Measurements from ENCODE around the gene RELT.

The RELT gene

DNA sequence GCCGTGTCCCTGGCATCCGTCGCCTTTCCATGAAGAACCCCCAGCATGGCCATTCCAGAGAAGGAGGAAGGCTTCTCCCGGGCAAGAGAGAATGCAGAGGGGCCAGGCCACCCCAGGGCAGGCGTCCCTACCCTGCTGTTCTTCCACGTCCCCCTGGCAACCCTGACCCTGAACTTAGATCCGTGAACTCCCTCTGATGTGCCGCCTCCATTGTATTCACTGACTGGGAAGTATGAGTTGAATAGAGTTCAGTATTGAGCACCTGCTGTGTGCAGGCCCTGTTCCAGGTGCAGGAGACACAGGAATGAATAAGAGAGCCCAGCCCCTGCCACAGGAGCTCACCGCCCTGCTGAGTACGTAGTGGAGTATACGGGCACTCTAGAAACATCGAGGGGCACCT is 29.1 kb upstream of the RELT start:
- in situ Hi-C loops (cut with MboI; ENCODE audit: low sequenced_read_pairs), result no loop called here

DNA sequence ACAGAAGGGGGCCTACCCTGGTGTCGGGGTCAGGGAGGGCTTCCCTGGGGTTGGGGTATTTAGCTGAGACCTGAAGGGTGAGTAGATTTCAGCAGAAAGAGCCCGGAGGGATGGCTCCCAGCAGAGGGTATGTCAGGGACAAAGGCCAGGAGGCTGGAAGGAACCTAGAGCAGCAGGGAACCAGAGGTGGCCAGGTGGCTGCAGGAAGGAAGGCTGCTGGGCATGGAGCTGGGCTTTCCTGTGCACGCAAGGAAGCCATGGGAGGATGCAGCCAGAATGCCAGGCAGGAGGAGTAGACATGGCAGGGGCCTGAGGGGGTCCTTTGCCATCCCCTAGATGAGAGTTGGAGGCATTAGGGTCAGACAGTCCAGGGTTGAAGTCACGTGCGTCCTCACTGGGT is 27.4 kb upstream of the RELT start:
- in situ Hi-C loops (cut with MboI; ENCODE audit: low sequenced_read_pairs), result no loop called here

DNA sequence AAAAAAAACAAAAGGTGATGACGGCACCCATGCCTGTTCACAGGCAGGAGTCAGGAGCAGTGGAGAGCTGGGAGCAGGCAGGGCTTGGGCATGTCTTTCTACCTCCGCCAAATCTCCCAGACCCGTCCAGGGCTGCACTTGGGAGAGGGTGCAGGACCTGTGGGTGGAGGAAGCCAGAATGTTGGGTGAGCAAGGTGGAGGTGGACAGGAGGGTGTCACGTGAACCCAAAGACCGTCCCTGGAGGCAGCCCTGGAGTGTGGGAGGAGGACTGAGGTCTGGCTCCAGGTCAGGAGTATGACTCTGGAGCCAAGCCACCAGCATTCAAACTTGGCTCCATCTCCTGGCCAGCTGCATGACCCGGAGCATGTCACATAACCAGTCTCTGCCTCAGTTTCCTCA is 26.6 kb upstream of the RELT start:
- in situ Hi-C loops (cut with MboI; ENCODE audit: low sequenced_read_pairs), result no loop called here

DNA sequence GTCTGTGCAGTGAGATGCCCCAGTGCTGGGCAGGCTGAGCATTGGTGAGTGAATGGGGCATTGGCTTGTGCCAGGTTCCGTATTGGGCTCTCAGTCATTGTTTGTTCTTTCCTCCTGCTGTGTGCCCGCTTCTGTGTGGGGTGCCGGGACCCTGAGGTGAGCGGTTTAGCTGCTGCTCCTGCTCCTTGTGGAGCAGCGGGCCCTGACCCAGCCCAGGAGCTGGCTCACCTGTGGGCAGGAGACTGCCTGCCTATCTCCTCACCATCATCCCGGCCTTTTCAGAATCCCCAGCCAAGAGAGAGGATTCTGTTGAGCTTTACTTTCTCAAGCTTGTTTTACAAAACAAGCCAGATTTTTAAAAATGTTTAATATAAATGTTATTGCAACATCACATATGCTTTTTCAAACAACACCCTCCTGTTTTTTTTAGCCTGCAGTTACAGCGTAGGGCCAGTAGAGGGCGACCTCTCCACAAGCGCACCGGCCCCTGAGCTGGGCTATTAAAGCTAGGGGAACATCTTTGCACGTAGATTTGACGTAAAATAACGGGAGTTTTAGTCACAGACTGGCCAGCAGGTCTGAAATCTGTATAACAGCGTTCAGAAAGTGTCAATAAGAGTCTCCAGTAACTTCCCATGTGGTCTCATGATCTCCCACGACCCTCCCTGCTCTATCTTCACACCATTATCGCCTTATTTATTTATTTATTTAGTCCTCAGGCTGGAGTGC is 25.1 kb upstream of the RELT start:
- in situ Hi-C loops (cut with MboI; ENCODE audit: low sequenced_read_pairs), result no loop called here

DNA sequence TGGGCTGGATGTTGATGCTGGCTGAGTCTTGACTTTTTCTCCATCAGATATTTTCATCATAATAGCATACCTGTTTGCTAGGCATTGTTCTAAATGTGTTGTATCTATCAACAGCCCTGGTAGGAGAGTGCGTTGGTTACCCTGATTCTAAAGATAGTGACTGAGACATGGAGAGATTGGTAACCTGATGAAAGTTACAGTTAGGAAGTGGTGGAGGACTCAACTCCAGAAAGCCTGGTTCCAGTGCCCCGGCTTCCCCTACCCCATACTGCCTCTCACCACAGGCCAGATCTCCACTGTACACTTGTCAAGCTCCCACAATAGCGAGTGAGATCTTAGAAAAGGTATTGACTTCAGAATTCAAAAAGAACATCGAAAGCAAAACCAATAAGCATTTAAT is 22.8 kb upstream of the RELT start:
- in situ Hi-C loops (cut with MboI; ENCODE audit: low sequenced_read_pairs), result no loop called here

DNA sequence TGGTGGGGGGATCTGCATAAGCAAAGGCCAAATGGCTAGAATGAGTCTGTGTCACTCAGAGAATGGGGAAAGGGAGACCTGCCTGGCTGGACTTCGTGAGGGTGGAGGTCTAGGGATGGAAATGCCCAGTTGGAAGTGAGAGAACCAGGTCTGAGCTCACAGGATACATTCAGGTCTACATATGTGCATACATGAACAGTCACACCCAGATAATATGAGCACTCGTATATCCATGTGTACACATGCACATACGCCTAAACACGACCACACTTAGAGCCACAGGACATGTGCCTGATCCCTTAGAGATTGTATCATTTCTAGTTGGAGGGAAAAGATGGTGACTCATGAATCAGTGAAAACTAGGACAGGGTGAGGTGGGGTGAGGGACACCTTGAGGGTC is 21.1 kb upstream of the RELT start:
- in situ Hi-C loops (cut with MboI; ENCODE audit: low sequenced_read_pairs), result no loop called here

DNA sequence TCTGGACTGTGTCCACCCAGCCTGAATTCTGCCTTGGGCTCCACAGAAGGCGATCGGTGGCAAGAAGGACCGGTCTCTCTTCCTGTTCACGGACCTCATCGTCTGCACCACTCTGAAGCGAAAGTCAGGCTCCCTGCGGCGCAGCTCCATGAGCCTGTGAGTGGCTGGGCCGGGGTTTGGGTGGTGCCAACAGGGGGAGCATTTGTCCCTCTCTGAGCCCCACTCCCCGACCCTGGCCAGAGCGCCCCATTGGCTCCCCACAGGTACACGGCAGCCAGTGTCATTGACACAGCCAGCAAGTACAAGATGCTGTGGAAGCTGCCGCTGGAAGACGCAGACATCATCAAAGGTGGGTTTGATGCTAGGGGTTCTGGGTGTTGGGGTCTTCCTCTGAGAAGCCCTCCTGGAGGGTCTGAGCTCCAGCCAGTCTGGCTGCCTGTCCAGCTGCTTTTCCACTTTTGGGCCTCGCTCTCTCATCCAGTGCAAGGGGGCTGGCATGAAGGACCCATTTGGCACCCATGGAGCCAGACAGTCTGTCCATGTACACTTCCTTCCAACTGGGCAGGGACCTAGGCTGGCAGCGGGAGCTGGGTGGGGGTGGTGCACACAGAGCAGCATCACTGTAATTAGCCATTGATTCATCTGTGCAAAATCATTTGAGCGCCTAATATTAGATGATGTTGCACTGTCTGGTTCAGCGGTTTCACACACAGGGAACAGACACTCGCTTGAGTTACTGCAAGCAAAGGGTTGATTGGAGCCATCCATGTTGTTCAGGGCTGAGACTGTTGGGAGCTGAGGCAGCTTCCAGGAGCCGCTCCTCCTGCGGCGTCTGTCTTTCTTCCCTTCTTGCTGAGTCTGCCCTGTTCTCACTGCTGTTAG is 19.0 kb upstream of the RELT start:
- in situ Hi-C loops (cut with MboI; ENCODE audit: low sequenced_read_pairs), result no loop called here

DNA sequence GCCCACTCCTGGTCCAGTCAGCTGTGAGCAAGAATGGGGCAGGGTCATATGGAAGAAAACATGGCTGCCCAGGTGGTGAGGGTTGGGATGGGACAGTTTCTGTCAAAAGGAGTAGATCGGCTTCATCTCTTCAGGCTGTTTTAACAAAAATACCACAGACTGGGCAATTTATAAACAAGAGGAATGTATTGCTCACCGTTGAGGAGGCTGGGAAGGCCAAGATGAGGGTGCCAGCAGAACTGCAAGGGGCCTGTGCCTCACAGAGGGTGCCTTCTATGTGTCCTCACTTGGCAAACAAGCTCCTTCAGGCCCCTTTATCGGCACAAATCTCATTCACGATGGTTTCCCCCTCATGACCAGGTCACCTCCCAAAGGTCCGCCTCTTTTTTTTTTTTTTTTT is 18.1 kb upstream of the RELT start:
- in situ Hi-C loops (cut with MboI; ENCODE audit: low sequenced_read_pairs), result no loop called here

DNA sequence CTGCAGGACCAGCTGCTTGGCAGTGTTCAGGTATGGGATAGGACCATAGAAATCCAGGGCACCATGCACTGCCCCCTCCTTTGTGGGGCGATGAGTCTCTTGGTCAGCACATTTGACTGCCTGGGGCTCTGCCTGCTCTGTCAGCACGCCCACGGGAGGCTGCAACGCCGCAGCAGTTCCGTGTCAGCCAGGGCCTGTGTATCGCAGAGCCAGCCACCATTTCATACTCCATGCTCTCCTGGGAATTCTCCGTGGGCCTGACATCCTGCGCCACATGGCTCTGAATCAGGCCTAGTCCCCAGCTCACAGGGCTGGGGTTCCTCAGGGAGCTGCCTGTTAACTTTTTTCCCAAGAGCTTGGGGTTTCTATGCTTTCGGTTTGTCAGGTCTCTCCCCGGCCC is 16.9 kb upstream of the RELT start:
- in situ Hi-C loops (cut with MboI; ENCODE audit: low sequenced_read_pairs), result no loop called here

DNA sequence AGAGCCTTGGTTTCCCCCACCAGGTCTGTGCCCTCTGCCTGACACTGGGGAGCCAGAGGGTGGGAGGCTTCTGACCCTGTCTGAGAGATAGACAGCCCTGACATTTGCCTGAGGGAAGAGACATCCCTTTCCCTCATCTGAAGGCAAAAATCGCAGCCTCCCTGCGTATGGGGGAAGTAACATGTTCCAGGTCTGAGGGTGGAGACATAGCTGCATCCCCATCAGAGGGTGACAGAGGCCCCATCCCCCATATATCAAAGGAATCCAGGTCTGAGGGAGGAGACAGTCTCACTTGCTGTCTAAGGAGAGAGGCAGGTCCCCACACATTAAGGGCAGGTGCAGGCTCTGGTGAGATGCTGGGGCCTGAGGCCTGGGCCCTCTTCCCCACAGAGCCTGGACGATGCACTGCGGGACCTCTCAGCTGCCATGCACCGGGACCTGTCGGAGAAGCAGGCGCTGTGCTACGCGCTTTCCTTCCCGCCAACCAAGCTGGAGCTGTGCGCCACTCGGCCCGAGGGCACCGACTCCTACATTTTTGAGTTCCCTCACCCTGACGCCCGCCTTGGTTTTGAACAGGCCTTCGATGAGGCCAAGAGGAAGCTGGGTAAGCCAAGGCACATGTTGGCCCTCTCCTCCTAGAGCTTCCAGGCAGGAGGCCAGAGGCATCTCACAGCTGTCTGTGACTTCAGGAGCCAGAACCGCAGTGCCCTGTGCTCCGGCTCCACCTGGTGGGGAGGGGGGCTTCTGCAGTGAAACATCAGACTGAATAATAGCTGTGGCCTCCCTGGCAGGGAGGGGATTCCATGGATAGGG is 16.1 kb upstream of the RELT start:
- in situ Hi-C loops (cut with MboI; ENCODE audit: low sequenced_read_pairs), result no loop called here

DNA sequence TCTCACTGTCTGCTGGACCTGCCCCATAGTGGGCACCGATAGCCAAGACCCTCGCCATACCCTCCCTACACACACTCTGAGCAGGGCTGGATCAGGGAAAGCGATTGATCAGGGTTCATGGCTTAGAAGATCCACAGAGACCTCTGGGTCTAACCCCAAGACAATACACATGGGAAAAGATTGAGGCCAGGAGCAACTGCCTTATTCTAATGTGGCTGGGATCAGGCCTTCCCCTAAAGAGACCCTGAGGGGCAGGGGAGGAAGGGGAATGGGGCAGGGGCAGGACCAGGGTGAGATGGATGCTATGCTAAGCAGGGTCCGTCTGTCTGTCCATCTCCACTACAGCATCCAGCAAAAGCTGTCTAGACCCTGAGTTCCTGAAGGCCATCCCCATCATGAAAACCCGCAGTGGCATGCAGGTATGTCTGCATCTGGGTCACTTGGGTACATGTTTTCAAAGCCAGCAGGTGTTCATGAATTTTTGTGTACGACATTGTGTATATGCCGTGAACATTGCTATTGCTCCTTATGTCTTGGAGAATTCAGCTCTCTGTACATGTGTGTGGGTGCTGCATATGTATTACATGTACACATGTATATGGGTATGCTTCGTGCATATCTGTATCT is 15.3 kb upstream of the RELT start:
- in situ Hi-C loops (cut with MboI; ENCODE audit: low sequenced_read_pairs), result no loop called here

DNA sequence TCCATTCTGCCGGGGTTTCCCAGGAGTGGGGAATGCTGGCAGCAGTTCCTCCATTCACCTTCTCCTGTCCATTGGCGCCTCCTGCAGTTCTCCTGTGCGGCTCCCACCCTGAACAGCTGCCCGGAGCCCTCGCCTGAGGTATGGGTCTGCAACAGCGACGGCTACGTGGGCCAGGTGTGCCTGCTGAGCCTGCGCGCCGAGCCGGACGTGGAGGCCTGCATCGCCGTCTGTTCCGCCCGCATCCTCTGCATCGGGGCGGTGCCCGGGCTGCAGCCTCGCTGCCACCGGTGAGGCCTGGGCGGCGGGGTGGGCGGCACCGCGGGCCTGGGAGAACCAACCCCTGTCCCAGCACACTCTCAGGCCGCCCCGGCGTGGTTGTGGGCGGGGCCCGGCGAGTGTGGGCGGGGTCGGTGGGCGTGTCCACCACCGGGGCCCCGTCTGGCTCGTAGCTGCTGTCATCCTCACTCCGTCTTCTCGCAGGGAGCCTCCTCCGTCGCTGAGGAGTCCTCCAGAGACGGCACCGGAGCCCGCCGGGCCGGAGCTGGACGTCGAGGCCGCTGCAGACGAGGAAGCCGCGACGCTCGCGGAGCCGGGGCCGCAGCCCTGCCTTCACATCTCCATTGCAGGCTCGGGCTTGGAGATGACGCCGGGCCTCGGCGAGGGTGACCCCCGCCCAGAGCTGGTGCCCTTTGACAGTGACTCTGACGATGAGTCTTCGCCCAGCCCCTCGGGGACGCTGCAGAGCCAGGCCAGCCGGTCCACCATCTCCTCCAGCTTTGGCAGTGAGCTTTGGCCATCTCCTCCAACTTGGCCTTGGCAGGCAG is 14.0 kb upstream of the RELT start:
- in situ Hi-C loops (cut with MboI; ENCODE audit: low sequenced_read_pairs), result no loop called here

DNA sequence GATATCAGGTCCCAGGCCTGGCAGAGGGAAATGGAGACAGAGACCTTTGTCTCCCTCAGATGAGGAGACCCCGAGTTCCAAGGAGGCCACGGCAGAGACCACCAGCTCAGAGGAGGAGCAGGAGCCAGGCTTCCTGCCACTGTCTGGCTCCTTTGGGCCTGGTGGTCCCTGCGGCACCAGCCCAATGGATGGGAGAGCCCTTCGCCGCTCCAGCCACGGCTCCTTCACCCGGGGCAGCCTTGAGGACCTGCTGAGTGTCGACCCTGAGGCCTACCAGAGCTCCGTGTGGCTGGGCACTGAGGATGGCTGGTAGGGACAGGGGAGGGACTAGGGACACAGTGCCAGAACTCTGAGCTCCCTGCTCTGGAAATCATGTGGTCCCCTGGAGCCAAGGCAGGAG is 13.1 kb upstream of the RELT start:
- in situ Hi-C loops (cut with MboI; ENCODE audit: low sequenced_read_pairs), result no loop called here

DNA sequence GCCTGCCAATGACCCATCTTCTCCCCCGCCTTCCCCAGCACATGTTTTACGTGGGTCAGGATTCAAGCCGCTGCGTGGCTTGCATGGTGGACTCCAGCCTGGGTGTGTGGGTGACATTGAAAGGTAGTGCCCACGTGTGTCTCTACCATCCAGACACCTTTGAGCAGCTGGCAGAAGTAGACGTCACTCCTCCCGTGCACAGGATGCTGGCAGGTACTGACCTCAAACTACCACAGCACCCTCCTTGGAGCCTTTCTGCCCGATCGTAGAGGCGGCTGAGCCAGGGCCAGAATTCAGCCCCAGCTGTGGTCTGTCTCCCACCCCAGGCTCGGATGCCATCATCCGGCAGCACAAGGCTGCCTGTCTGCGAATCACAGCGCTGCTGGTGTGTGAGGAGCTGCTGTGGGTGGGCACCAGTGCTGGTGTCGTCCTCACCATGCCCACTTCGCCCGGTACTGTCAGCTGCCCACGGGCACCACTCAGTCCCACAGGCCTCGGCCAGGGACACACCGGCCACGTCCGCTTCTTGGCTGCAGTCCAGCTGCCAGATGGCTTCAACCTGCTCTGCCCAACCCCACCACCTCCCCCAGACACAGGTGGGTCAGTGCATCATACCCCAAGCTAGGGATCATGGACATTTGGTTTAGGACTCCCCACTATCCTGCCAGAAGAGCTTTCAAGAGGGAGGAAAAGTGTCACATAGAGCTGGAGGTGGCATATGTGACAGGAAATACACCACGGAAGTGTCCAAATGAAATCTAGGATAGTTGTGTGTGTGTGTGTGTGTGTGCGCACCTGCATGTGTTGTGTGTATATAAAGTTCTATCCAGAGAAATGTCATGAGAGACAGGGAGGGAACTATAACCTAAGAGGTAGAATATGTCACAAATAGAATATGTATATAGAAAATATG is 10.6 kb upstream of the RELT start:
- in situ Hi-C loops (cut with MboI; ENCODE audit: low sequenced_read_pairs), result no loop called here

DNA sequence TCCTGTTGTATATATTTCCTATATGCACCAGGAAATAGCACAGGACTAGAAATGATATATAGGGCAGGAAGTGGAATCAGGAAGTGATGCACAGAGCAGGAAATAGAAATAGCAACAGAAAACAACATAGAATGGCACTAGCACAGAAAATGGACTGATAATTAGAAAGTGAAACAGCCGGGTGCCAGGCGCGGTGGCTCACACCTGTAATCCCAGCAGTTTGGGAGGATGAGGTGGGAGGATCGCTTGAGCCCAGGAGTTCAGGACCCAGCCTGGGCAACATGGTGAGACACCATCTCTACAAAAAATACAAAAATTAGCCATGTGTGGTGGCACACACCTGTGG is 10.0 kb upstream of the RELT start:
- in situ Hi-C loops (cut with MboI; ENCODE audit: low sequenced_read_pairs), result no loop called here

DNA sequence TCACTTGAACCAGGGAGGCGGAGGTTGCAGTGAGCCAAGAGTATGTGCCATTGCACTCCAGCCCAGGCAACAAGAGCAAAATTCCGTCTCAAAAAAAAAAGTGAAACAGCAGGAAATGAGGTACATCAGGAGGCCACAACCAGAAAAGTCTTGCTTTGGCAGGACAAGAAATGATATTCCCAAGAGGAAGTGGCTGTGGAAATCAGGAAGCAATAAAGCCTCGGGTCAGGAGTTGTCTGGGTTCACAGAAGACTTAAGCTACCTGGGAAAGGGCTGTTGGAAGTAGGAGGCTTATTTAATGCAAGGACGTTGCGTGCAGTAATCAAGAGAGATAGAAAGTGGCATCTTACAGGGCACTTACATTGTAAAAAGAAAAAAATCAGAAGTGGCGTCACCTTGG is 9.2 kb upstream of the RELT start:
- in situ Hi-C loops (cut with MboI; ENCODE audit: low sequenced_read_pairs), result no loop called here

DNA sequence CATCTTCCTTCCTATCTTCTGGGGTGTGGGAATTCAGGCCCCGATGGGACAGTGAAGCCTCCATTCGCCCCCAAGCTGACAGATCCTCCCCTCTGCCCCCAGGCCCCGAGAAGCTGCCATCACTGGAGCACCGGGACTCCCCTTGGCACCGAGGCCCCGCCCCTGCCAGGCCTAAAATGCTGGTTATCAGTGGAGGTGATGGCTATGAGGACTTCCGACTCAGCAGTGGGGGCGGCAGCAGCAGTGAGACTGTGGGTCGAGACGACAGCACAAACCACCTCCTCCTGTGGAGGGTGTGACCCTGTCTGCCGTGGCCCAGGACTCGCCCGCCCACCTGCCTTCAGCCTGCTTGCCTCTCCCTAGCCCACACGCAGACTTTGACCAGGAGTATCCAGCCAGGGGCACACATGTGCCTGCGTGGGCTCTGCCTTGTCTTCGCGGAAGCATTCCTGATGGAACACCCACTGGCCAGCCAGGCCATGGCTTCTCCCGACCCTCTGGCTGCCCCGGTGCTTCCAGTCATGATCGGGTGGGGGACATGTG is 8.6 kb upstream of the RELT start:
- in situ Hi-C loops (cut with MboI; ENCODE audit: low sequenced_read_pairs), result no loop called here

DNA sequence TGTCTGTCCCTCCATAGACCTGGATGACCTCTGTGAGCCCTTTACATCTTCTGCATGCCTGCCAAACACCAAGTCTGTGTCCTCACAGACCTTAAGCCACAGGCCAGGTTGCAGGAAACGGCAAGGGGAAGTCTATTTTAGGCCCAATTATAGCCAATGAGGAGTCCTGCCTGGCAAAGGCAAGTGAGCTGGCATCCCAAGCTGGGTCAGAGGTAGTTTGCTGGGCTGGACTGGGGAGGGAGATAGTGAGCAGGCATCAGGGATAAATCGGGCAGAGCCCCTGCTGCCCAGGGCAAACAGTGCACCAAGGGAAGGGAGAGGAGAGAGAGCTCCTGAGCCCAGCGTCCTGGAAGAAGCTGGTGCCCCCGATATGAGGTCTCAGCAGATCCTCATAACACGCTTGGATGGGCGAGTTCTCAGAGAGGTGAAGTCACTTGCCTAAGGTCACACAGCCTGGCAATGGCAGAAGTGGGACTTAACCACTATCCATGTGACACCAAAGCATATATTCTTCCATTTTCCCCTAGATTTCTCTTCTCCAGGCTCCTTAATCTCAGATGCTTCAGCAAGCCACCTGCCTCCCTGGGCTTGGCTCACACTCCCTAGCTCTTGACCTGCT is 3.7 kb upstream of the RELT start:
- in situ Hi-C loops (cut with MboI; ENCODE audit: low sequenced_read_pairs), result no loop called here

DNA sequence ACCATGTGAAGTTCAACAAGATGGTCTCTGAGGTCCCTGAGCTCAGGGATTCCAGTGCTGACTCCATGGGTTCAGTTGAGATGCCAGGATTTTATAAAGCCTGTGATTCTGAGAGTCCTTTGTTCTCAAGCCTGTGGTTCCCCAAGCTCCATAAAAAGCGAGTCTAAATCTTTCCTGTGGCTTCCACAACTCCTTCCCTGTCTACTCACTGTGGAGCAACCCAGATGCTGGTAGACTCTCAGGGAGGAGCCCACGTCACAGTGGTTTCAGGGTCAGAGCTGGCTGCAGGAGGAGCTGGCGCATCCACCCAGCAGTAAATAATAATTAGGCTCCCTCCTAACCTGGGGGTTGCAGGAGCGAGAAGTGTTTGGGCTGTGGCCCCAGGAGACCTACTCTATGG is 2.0 kb upstream of the RELT start:
- in situ Hi-C loops (cut with MboI; ENCODE audit: low sequenced_read_pairs), result no loop called here
